Ishikawa (cell line): ENCODE measurements around the gene KIAA0040.

Source experiments
- TCF12 ChIP-seq: IDR thresholded peaks from 2 replicates; pipeline ENCODE4 v1.6.1; 2012; ENCODE audit warnings: low read depth

KIAA0040 gene

DNA sequence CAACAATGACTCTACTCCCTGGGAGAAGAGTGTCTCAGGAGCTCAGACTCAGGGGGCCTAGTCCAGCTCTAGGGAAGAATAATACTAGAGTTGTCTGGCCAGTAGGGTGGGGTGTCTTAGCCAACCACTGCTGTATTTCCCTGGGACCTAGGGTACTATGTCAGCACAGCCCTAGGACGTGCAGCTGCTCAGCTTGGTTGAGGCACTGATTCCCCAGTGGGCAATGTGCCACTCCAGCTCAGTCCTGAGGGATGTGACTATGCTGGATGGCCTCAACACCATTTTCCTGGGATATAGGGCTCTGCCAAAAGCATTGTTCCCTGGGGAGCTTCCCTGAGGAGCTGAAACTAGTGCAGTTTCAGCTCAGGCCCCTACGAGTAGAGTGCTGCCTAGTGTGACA lies 77.6 kb downstream of the KIAA0040 start:
- no peak for TF ChIP-seq TCF12
